Mesendoderm (in vitro differentiated cells): ENCODE results near the gene NPS.

Experiments used
- DNase-seq: peaks from one replicate; pipeline ENCODE4 v3.0.0; 2013
- H2AK5ac ChIP-seq: 2 replicates; pipeline ENCODE4 v1.6.1; 2013; ENCODE audit warnings: low read length, inconsistent platforms
- H2BK120ac ChIP-seq: 2 replicates; pipeline ENCODE4 v1.6.1; 2013; ENCODE audit warnings: low read depth, mild to moderate bottlenecking, low read length, moderate library complexity, mixed read lengths
- H2BK15ac ChIP-seq: replicated peaks from 2 replicates; pipeline ENCODE4 v1.6.1; 2013; ENCODE audit warnings: low read depth, mild to moderate bottlenecking, moderate library complexity
- H2BK5ac ChIP-seq: 2 replicates; pipeline ENCODE4 v1.6.1; 2013; ENCODE audit warnings: low read length, inconsistent platforms
- H3K18ac ChIP-seq: 2 replicates; pipeline ENCODE4 v1.6.1; 2013; ENCODE audit warnings: mild to moderate bottlenecking, low read length, mixed read lengths
- H3K23ac ChIP-seq: one replicate; pipeline ENCODE4 v1.6.1; 2013; ENCODE audit warnings: low read length
- H3K27ac ChIP-seq: 2 replicates; pipeline ENCODE4 v1.5.1; 2013; ENCODE audit warnings: low read depth, mild to moderate bottlenecking, inconsistent platforms, low read length, moderate library complexity
- H3K27me3 ChIP-seq: 2 replicates; pipeline ENCODE4 v1.6.1; 2013; ENCODE audit warnings: low read length, control low read depth, mild to moderate bottlenecking, inconsistent platforms; ENCODE audit not compliant: insufficient read depth, poor library complexity
- H3K36me3 ChIP-seq: 2 replicates; pipeline ENCODE4 v1.6.1; 2013; ENCODE audit warnings: low read length, inconsistent platforms; ENCODE audit not compliant: control insufficient read depth, insufficient read depth
- H3K4ac ChIP-seq: one replicate; pipeline ENCODE4 v1.6.1; 2013; ENCODE audit warnings: low read depth, mild to moderate bottlenecking, low read length, moderate library complexity
- H3K4me1 ChIP-seq: 2 replicates; pipeline ENCODE4 v1.6.1; 2013; ENCODE audit warnings: low read depth, low read length, inconsistent platforms; ENCODE audit not compliant: control insufficient read depth
- H3K4me2 ChIP-seq: 2 replicates; pipeline ENCODE4 v1.6.1; 2013; ENCODE audit warnings: low read length
- H3K4me3 ChIP-seq: 2 replicates; pipeline ENCODE4 v1.5.1; 2013; ENCODE audit warnings: mild to moderate bottlenecking, low read length
- H3K56ac ChIP-seq: one replicate; pipeline ENCODE4 v1.6.1; 2013; ENCODE audit warnings: low read length
- H3K79me1 ChIP-seq: 2 replicates; pipeline ENCODE4 v1.6.1; 2013; ENCODE audit warnings: low read length, inconsistent platforms
- H3K79me2 ChIP-seq: 2 replicates; pipeline ENCODE4 v1.6.1; 2013; ENCODE audit warnings: mild to moderate bottlenecking, low read length; ENCODE audit not compliant: control insufficient read depth, insufficient read depth
- H3K9ac ChIP-seq: 2 replicates; pipeline ENCODE4 v1.6.1; 2013; ENCODE audit warnings: low read length, inconsistent platforms
- H4K5ac ChIP-seq: one replicate; pipeline ENCODE4 v1.6.1; 2013; ENCODE audit warnings: low read length
- H4K8ac ChIP-seq: one replicate; pipeline ENCODE4 v1.6.1; 2013; ENCODE audit warnings: low read depth, mild to moderate bottlenecking, control low read depth, low read length, moderate library complexity
- WGBS: extraction: QIAGEN DNeasy Blood & Tissue Kit; methylation state at CpG from one replicate; pipeline ENCODE4 v1.1.7; 2013; ENCODE audit warnings: low lambda C conversion rate, missing lambda C conversion rate; ENCODE audit not compliant: insufficient coverage; ENCODE audit errors: extremely low coverage; 5-methylcytosine and 5-hydroxymethylcytosine counted together

The NPS gene

DNA sequence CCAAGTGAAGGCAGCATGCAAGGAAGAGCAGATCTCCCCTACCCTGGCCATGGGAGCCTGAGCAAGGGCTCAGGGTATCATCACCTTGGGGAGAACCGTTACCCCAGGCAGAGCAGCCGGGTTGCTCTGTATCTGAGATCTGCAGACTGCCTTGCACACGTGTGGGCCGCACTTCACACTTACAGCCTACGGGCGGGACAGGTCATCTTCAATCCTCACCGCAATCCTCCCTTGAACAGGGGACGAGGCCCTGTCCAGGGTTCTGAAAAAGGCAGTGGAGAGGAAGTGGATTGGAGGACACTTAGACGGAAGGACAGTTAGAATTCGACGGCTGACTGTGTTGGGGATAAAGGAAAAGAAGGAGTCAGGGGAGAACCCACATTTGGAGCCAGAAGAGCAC, 51.4 kb downstream of the NPS start:
- H3K56ac ChIP-seq = no peak overlapping the region
- H3K23ac ChIP-seq = no peak overlapping the region
- no peak overlapping the region for H3K4me2 ChIP-seq
- H3K36me3 ChIP-seq = no peaks in the 10 kb centered on the region
- H3K27me3 ChIP-seq = no peaks in the 10 kb centered on the region
- H3K79me2 ChIP-seq = no peaks in the 10 kb centered on the region
- H3K9ac ChIP-seq = no peak overlapping the region
- H3K4me1 ChIP-seq = no peaks in the 10 kb centered on the region
- H3K4ac ChIP-seq = no peak overlapping the region
- no peak overlapping the region for H4K5ac ChIP-seq
- WGBS = no CpG with 5 or more reads among the region's 11 CpGs
- H2BK5ac ChIP-seq = no peak overlapping the region
- no peak overlapping the region for H4K8ac ChIP-seq
- peak; percentile 60 for DNase-seq
- no peak overlapping the region for H2BK15ac ChIP-seq
- H2BK120ac ChIP-seq = no peak overlapping the region
- no peak overlapping the region for H2AK5ac ChIP-seq
- no peak overlapping the region for H3K4me3 ChIP-seq
- no peak overlapping the region for H3K18ac ChIP-seq
- no peaks in the 10 kb centered on the region for H3K79me1 ChIP-seq
- no peak overlapping the region for H3K27ac ChIP-seq
